ENCODE data around the gene STRN.
"Not testable (repeated sequence)": the region's sequence is repeated elsewhere in the genome, so short reads cannot be mapped to it uniquely, and the experiment has no call there.

Gene STRN

DNA sequence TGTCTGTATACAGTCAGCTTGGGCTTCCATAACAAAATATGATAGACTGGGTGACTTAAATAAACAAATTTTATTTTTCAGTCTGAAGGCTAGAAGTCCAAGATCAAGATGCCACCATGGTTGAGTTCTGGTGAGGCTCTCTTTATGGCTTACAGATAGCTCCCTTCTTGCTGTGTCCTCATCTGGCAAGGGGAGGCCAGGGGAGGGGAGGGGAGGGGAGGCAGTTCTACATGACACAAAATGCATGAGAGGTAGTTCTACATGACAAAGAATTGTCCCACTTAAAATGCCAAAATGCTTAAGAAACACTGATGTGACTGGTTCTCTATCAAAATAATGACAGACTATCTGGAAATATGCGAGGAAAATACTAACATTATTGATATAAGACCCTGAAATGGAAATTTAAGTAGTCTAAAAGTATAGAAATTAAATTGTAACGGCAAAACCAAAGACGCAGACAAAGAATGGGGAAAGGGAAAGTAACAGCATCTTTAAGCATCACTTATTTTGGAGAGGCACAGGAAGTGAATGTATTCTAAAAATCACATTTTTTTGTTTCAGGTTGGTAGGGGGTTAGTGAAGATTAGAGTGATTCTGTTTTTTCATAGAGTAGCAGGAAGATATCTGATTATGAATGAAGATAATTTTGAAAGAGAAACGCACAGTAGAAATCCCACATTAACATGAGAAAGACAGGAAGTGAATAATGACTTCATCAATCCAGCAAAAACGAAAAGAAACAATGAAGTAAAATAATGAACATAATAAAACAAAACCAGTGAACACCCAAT lies 131.4 kb downstream of the STRN start:
- DNase-seq (ENCODE audit: low read depth in 2 of 2) = no peak

DNA sequence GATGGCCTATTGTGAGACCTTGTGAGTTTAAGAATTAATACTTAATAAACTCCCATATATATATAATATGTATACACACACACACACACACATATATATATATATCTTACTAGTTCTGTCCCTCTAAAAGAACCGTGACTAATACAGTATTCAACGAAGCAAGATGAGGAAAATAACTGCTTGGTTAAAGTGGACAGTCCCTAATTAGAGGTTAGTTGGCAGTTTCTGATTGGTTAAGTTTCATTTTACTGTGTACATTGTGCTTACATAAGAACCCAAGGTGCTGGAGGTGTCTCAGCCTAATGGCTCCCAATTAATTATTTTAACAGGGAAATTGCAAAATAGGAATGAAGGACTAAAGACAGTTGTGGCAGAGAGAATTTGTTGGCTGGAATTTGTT lies 132.1 kb downstream of the STRN start:
- no peak for DNase-seq (ENCODE audit: low read depth in 2 of 2)

DNA sequence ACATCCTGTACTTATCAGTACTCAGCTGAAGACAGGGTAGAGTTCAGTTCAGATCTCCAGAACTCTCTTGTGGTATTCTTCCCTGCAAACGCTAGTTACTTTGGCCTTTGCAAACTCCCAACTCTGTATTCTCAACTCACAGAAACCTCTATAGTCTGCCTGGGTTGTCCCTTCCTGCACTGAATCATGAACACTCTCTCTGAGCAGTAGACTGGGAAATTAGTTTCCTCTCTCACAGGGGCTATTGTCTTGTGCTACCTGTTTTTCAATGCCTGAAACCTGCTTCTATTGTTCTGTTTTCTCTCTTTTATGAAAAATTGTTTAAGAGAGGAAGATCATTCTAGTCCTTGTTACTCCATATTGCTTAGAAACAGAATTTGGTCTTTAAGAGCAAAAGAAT lies 135.2 kb downstream of the STRN start:
- no peak for DNase-seq (ENCODE audit: low read depth in 2 of 2)

- not testable (repeated sequence) for DNase-seq (ENCODE audit: low read depth in 2 of 2)
Measured at GRCh38 chr2:36824683-36825082, 141.7 kb downstream of the STRN start.

DNA sequence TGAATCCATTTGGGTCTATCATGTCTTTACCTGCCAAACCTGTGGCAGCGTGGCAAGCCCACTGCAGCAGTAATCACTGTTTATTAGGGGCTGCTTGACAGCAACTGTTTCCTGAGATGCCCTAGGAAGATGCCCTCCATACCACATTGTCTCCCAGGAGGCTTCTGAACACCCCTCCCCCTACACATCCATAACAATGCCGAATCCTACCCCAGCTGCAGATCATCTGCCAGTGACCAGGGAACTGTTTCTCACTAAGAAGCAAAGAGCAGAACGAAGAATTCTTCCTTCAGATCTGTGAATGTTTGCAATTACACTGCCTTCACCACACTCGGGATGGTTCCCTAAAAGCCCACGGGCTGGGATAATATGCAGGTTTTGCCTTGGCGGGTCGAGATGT lies 142.1 kb downstream of the STRN start:
- DNase-seq (ENCODE audit: low read depth in 2 of 2) = no peak

DNA sequence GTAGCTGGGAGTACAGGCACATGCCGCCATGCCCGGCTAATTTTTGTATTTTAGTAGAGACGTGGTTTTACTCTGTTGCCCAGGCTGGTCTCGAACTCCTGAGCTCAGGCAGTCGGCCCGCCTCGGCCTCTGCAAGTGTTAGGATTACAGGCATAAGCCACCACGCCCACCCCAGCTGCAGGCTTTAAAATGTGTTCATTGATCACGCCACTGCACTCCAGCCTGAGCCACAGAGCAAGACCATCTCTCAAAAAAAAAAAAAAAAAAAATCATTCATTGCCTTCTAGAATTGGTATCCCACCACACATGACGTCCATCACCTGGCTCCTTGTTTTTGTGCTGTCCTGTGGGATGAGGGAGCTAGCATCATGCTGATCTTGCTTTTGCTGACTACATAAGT lies 142.5 kb downstream of the STRN start:
- no peak for DNase-seq (ENCODE audit: low read depth in 2 of 2)

- DNase-seq (ENCODE audit: low read depth in 2 of 2) = no peak
Measured at GRCh38 chr2:36820942-36821605, 145.3 kb downstream of the STRN start.

GRCh38 chr2:36819095-36819711 lies 147.1 kb downstream of the STRN start:
- no peak for DNase-seq (ENCODE audit: low read depth in 2 of 2)

- DNase-seq (ENCODE audit: low read depth in 2 of 2) = no peak
Measured at GRCh38 chr2:36818542-36818941, 147.8 kb downstream of the STRN start.

GRCh38 chr2:36812196-36812595 lies 154.1 kb downstream of the STRN start:
- no peak for DNase-seq (ENCODE audit: low read depth in 2 of 2)

DNA sequence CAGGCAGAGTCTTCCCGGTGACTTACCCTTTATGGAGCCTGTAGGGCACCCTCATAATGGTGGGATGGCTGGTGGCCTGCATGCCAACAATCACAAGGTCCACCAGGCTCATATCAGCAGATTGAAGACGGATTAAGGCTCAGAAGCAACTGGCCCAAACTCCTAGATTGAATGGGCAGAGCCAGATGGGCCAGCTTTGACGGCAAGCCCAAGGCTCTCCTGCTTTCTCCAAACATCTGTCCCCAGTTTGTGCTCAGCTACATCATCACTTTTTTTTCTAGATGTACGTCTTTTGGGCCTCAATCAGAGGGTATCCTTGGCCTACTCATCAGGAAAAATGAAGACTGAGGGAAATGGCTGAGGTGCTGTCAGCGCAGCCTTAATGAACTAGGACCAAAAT lies 155.3 kb downstream of the STRN start:
- no peak for DNase-seq (ENCODE audit: low read depth in 2 of 2)

DNA sequence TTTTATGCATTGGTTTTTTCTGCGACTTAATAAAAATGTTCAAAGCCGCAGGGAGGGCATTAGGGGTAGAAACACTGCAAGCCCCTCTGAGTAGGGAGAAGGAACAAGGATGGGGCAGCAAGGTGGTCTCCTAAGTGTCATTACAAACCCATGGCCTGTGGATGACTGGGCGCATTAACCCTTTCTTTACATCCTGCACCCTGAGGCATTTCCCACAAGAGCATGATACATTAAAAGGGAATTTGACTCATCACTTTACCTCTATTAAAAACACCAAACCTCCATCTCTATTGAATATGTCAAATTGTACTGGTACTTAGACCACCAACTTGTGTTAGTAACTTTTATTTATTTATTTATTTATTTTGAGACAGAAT lies 157.3 kb downstream of the STRN start:
- no peak for DNase-seq (ENCODE audit: low read depth in 2 of 2)

DNA sequence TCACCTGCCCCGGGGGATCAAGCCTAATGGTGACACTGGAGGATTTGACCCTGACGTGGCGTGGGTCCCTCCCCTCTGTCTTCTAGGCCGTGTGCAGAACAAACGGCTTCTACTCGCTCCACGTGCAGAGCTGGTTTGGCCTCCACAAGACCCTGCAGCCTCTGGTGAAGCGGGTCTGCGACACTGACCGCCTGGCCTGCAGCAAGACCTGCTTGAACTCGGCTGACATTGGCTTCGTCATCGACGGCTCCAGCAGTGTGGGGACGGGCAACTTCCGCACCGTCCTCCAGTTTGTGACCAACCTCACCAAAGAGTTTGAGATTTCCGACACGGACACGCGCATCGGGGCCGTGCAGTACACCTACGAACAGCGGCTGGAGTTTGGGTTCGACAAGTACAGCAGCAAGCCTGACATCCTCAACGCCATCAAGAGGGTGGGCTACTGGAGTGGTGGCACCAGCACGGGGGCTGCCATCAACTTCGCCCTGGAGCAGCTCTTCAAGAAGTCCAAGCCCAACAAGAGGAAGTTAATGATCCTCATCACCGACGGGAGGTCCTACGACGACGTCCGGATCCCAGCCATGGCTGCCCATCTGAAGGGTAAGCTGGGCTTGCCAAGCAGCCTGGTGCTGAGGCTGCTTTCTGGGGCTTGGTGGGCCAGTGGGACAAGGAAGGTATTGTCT lies 157.8 kb downstream of the STRN start:
- DNase-seq (ENCODE audit: low read depth in 2 of 2) = no peak

DNA sequence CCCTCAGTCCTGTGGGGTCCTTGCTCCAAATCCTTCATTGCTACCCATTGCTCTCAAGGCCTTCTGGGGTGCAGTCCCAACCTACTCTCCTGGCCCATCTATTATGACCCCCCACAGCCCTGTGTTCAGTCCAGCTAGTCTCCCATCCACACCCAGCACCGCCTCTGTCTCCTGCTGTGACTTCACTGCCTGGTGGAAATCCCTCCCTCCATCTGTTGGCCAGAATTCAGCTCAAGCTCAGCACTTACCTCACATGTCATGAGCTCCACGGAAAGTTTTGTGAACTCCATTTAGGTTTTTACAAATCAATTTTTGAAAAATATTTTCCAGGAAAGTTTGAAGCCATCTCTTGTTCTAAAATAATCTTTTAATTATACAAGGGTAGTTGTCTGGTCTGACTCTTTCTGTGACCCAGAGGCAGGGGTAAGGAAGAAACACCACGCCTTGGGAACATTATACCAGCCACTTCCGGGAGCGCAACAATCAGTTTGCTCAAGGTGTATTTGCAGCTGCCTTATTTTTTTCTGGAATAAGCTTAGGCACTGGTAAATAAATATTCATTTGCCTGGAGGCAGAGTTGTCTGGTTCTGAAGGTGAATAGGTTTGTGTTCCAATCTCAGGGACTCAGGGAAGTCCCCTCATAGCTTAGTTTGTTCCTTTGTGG lies 159.0 kb downstream of the STRN start:
- DNase-seq (ENCODE audit: low read depth in 2 of 2) = no peak

GRCh38 chr2:36805635-36806224 lies 160.6 kb downstream of the STRN start:
- DNase-seq (ENCODE audit: low read depth in 2 of 2) = no peak

- DNase-seq (ENCODE audit: low read depth in 2 of 2) = no peak
Measured at GRCh38 chr2:36802952-36803351, 163.4 kb downstream of the STRN start.

DNA sequence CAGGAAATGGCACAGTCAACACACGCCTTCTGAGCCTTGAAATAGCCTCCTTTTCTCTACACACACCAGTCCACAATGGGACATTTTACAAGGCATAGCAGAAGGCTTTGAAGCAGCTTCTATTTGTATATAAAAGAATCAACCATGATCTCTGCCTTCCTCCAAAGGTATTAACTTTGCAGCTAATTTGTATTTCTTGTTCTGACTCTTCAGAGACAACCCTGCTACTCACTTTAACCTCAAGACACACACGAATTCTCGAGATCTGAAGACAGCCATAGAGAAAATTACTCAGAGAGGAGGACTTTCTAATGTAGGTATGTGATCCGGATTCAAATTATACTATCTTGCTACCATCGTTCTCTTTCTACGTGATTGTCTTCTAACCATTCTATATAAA lies 165.2 kb downstream of the STRN start:
- DNase-seq (ENCODE audit: low read depth in 2 of 2) = no peak

DNA sequence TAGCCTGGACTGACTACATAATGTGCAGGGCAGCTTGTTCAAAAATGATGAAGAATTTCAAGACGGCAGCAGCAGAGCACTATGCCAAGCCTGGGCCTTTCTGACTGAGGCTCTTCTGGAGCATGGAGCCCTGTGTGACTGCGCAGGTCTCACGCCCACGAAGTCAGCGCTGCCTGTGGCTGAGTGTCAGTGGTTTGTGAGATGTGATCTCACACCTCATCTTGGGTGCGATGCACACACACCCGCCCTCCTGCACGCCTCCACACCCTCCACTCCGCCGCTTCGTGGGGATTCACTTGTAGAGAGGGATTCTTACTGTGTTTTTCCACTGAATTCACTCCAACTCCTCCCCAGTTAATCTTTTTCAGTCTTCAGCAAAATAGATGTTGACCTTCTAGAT lies 166.0 kb downstream of the STRN start:
- DNase-seq (ENCODE audit: low read depth in 2 of 2) = peak; percentile 24 to 49

GRCh38 chr2:36798724-36799123 lies 167.6 kb downstream of the STRN start:
- DNase-seq (ENCODE audit: low read depth in 2 of 2) = no peak

DNA sequence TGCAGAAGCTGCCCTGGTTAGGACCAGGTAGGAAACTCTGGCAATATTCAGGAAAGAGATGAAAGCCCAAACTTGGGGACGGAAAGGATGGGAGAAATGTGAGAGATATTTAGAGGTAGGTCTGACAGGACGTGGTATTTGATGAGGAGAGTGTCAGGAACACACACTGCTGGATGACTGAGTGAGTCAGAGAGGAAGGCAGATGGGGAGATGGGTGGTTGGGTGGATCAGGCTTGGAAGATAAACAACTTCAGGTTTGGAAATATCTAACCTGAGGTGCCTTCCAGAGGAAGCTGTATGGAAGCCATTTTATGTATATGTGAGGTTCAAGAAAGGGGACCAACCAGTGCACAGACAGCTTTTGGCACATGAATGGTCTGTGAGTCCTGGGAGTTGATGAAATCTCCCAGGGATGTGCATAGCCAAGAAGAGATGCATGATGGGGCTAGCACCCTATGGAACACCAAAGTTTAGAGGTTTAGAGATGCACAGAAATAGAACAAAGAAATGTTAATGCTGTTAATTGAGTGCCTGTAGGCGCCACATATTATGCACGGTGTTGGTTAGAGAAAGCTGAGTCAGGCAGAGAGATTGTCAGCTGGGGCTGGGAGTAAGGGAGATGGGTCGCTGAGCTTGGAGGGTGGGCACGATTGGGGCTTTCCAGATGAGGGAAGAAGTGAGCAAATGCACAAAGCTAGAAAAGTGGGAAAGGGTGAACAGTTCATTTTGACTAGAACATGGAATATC lies 168.8 kb downstream of the STRN start:
- no peak for DNase-seq (ENCODE audit: low read depth in 2 of 2)
